ENCODE results near the gene GDE1. TPM values are rescaled to one million over a fixed set of nuclear protein-coding genes. Genes with fewer than 3 reads are reported as not detected.

Gene GDE1
- total RNA-seq, 4 donors from 2014 or later = 36.3 to 66.4 (median 41.2) TPM

DNA sequence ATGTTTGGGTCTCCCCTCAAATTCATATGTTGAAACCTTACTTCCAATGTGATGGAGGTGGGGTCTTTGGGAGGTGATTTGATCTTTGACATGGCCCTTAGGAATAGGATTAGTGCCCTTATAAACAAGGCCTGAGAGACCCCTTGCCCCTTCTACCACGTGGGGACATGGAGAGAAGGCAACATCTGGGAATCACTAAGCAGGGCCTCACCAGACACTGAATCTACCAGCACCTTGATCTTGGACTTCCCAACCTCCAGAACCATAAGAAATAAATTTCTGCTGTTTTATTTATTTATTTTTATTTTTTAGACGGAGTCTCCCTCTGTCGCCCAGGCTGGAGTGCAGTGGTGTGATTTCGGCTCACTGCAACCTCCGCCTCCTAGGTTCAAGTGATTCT, 40.1 kb downstream of the GDE1 start:
- peaks cover 0 to 17% (median 0%) of the 10 kb centered on the region in 3 donors for H3K4me1 ChIP-seq
- 75 to 95% methylated on average over 5 of the region's 5 CpGs for WGBS, 2 donors
- intact Hi-C loops (cut with DNase I) = no loop called here
- H3K9me3 ChIP-seq = no peaks in the 10 kb centered on the region
- no peaks in the 10 kb centered on the region for H3K36me3 ChIP-seq
- DNase-seq = no peak
- no peak overlapping the region for H3K4me3 ChIP-seq
- no peaks in the 10 kb centered on the region for H3K27me3 ChIP-seq
- TF ChIP-seq CTCF (IDR thresholded peaks at IDR 0.05) (no peak), POLR2A (IDR thresholded peaks at IDR 0.05) (no peak)
- no peak overlapping the region for H3K27ac ChIP-seq

- H3K4me3 ChIP-seq = no peak overlapping the region
- no peaks in the 10 kb centered on the region for H3K27me3 ChIP-seq
- intact Hi-C loops (cut with DNase I) = no loop called here
- H3K27ac ChIP-seq = no peak overlapping the region
- no peak for DNase-seq
- peaks cover 0 to 13% (median 0%) of the 10 kb centered on the region in 3 donors for H3K4me1 ChIP-seq
- no peaks in the 10 kb centered on the region for H3K9me3 ChIP-seq
- WGBS, 2 donors = 74% methylated on average over 2 of the region's 2 CpGs
- no peak for TF ChIP-seq POLR2A (IDR thresholded peaks at IDR 0.05)
- TF ChIP-seq CTCF (IDR thresholded peaks at IDR 0.05) = no peak
- no peaks in the 10 kb centered on the region for H3K36me3 ChIP-seq
These were observed 40.6 kb downstream of the GDE1 start for GRCh38 chr16:19481296-19481695.

GRCh38 chr16:19479302-19479721, 42.6 kb downstream of the GDE1 start:
- intact Hi-C loops (cut with DNase I) = no loop called here
- Histone ChIP-seq H3K4me3 (no peak overlapping the region), H3K9me3 (no peaks in the 10 kb centered on the region), H3K36me3 (no peaks in the 10 kb centered on the region), H3K27ac (no peak overlapping the region), H3K4me1 (peaks cover 0 to 13% (median 0%) of the 10 kb centered on the region in 3 donors), H3K27me3 (no peaks in the 10 kb centered on the region)
- 81 to 90% methylated on average over 3 of the region's 3 CpGs for WGBS, 2 donors
- DNase-seq = no peak
- TF ChIP-seq CTCF (IDR thresholded peaks at IDR 0.05) (no peak), POLR2A (IDR thresholded peaks at IDR 0.05) (no peak)

DNA sequence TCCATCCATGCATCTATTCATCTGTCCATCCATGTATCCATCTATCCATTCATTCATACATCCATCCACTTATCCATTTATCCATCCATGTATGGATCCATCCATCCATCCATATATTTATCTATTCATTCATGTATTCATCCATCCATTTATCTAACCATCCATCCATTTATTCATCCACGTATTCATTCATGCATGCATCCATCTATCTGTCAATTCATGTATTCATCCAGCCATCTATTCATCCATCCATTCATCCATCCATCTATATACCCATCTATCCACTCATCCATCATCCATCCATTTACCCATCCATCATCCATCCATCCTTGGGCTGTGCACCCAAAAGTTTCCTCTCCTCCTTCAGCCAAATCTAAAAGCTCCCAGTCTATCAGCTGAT, 43.4 kb downstream of the GDE1 start:
- H3K27ac ChIP-seq = no peak overlapping the region
- H3K27me3 ChIP-seq = no peaks in the 10 kb centered on the region
- no peak for TF ChIP-seq CTCF (IDR thresholded peaks at IDR 0.05)
- DNase-seq = no peak
- WGBS, 2 donors = 86 to 89% methylated on average over 1 of the region's 1 CpG
- H3K9me3 ChIP-seq = no peaks in the 10 kb centered on the region
- intact Hi-C loops (cut with DNase I) = no loop called here
- H3K4me1 ChIP-seq = peaks cover 0 to 9% (median 0%) of the 10 kb centered on the region in 3 donors
- no peak overlapping the region for H3K4me3 ChIP-seq
- H3K36me3 ChIP-seq = no peaks in the 10 kb centered on the region

- H3K4me1 ChIP-seq = no peaks in the 10 kb centered on the region
- TF ChIP-seq POLR2A (IDR thresholded peaks at IDR 0.05) (no peak), CTCF (IDR thresholded peaks at IDR 0.05) (no peak)
- H3K4me3 ChIP-seq = no peak overlapping the region
- DNase-seq = no peak
- no peaks in the 10 kb centered on the region for H3K36me3 ChIP-seq
- 63 to 88% methylated on average over 2 to 5 of the region's 5 CpGs for WGBS, 2 donors
- H3K27ac ChIP-seq = no peak overlapping the region
- no peaks in the 10 kb centered on the region for H3K27me3 ChIP-seq
- no peaks in the 10 kb centered on the region for H3K9me3 ChIP-seq
- intact Hi-C loops (cut with DNase I) = no loop called here
These were observed 47.3 kb downstream of the GDE1 start for GRCh38 chr16:19474617-19475016.

Data from esophagus squamous epithelium (tissue), 5 donors.